Ramos (cell line): ENCODE measurements around the gene LINC00632.
"Not testable (repeated sequence)": the region's sequence is repeated elsewhere in the genome, so short reads cannot be mapped to it uniquely, and the experiment has no call there.

Experiments used
- in situ Hi-C: fragments of 300-500 bp; cut with MboI; formaldehyde crosslinking; loops from one replicate; pipeline ENCODE4 v1.14.3; 2022; ENCODE audit warnings: low sequenced_read_pairs; ENCODE audit not compliant: unreplicated experiment

The LINC00632 gene

DNA sequence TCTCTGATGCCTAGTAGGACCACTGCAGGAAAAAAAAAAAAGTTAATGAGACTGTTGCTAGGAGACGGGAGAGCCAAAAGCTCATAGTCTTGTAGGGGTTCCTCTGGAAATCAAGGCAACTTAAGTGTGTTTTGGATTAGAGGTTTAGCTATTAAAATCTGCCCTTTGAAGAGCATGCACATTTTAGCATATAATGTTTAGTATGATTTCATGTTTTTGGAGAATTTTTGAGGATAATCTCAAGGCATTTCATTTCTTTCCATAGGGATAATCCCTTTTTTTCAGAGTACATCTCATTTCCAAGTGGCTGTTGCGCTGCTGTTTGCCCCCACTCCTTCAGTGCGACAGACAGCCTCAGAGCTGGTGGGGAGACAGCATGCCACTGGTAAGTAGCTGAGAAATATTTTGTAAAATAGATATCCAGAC lies at the start of gene LINC00632:
LINC00632 (plus strand) TSS at position 339 of the 426 bp plus-strand sequence.
- in situ Hi-C loops: no loop called here

DNA sequence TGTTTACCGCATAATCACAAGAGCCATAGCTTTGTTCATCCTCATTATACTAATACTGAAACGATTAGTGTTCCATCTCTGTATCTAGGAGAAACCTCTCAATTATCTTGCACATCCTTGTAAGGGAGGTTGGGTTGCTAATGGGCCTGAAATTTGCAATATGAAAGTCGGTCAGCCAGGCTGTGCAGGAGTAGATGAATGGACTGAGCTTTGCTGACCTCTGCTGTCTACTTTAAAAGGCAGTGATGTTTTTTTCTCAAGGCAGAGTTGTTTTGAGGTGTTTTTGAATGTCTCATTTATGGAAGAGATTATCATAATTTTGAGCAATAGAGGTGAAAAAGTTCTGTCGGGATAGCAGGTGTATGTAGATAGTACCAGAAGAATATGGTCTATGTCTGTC lies 47.9 kb upstream of the LINC00632 start:
- in situ Hi-C loops: no loop called here

DNA sequence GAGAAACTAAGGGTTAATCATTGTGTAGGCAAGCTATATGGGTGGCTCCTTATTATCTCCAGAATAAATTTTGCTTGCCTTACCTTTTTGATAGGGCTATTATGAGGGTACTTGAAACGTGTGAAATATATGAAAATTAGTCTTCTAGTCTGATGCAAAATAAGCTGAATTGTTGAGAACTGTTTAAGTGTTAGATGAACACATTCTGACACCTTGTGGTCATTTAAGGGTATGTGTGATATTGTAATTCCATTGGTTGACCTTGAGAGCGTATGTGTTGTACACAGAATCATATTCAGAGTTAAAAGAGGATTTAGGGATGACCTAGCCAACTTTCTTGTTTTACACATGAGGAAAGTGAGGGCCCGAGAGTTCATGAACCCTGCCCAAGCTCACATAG lies 44.6 kb upstream of the LINC00632 start:
- in situ Hi-C loops: no loop called here

DNA sequence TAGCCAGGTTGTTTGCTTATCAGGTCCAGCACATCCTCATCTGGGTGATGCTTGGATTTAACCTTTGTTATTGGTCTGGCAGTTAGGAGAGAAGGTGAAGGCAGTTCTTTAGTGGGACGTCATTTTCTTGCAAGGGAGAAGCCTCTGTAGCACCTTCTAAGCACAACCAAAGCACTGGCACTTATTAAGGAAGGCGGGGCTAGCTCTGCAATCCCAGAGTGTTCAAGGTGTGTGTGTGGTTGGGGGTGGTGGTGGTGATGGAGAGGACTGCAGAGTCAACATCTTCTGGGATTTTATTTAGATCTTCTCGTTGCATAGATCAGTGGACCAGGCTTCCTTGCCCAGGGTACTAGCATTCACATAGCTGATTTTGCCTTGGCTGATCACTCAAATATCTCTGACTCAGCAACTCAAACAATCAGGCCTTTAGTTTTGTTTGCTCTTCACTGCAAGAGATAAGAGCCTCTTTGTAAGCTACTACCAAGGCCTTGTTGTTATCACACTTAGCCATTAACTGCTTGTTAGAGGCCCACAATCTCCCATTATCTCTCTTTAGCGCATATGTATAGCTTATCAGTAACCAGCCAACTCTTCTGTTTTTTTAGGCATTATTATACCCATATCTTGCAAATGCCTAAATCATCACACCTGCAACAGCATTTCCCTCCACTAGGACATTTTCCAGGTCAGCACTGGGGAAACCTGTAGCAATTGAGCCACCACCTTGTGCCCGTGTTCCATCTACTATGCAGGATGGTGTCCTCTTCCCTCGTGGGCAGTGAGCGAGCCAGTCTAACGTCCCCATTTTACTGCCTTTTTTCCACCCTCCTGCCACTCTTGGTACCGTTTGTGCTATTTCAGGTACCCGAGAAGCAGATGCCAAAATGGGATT lies 36.5 kb upstream of the LINC00632 start:
- in situ Hi-C loops: no loop called here

DNA sequence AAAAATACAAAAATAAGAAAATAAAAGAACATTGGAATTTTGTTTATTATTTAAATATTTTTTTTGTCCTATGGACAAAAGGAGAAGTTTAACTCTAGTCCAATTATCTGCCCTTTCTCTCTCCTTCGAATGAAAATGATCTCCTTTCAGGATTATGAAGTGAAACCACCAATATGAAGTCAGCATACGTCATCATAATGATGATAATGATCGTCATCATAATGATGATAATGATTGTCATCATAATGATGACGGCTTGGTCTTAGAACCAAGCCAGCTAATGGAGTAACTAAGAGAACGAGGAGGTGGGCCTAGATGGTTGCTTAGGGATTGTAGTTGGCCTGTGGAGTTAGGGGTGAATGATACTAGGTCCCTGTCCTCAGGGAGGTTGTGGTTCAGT lies 21.9 kb upstream of the LINC00632 start:
- in situ Hi-C loops: no loop called here

DNA sequence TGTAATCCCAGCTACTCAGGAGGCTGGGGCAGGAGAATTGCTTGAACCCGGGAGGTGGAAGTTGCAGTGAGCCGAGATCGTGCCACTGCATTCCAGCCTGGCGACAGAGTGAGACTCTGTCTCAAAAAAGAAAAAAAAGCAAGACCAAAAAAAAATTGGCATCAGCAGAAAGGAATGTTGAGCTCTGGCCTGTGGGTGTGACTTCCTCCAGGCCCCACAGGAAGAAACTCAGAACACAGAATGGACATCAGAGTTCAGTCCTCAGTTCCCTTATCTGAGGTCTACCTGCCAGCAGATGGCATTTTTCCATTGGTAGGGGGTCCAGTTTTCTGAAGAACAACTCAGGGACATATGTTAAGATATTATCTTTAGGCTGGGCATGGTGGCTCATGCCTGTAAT lies 18.0 kb upstream of the LINC00632 start:
- in situ Hi-C loops: not testable (repeated sequence)

DNA sequence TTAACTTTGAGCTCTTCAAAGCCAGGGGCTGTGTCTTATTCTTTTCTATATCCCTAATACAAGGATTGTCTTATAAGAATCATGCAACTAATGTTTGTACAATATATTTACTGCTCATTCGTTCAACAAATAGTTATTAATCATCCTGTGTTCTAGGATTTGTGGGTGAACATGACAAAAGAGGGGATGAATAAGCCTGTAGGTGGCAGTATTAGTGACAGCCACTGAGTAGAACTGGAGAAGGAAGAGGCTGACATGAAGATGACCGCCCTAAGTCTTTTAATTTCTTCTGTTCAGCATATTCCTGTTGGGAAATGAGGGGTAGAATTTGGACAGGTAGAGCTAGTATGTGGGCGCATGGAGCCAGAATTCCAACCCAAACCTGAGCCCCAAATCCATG lies 11.9 kb upstream of the LINC00632 start:
- in situ Hi-C loops: no loop called here

DNA sequence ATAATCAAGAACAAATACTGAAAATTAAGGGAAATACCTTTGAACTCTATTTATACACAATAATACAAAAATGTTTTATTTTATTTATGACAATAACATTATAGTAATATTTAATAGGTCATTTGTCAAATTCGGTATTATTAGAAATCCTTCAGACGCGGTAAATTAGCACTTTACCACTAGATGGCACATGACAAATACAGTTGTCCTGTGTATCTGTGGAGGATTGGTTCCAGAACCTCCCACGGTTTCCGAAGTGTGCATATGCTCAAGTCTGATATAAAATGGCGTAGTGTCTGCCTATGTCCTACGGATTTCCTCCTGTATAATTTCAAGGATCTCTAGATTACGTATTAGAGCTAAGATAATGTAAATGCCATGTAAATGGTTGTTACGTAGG lies 8.1 kb upstream of the LINC00632 start:
- in situ Hi-C loops: no loop called here

DNA sequence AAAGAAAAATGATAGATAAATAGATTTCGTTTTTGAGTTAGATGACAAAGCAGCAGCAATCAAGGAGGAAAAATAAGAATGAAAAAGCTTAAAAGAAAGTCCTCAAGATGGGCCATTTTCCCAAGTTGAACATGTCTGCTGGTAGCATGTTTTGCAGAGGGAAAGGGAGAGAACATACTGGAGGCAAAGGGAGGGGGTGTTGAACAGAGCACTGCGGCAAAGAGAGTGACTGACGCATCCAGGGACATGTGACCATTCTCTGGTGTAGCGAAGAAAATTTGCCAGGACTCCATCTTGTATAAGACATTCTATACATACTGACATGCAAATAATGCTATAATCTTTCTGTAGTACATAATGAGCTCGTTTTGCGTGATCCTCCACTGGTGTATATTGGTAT lies 1.2 kb downstream of the LINC00632 start:
- in situ Hi-C loops: no loop called here

DNA sequence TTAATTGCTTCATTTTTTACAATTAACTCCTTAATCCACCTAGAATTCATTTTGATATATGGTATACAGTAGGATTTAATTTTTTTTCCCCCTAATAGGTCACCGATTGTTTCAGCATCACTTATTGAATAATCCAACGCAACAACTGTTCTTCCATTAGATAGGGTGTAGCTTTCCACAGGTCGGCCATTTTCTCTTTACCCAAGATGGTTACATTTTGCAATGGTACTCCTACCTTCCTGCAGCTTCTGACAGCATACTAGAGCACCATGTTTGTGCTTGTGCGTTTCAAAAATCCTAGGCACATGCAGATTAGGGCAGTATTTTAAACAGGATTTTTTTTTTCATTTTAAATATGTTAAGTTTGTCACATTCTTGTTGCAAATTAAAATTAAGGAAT lies 2.3 kb downstream of the LINC00632 start:
- in situ Hi-C loops: no loop called here

DNA sequence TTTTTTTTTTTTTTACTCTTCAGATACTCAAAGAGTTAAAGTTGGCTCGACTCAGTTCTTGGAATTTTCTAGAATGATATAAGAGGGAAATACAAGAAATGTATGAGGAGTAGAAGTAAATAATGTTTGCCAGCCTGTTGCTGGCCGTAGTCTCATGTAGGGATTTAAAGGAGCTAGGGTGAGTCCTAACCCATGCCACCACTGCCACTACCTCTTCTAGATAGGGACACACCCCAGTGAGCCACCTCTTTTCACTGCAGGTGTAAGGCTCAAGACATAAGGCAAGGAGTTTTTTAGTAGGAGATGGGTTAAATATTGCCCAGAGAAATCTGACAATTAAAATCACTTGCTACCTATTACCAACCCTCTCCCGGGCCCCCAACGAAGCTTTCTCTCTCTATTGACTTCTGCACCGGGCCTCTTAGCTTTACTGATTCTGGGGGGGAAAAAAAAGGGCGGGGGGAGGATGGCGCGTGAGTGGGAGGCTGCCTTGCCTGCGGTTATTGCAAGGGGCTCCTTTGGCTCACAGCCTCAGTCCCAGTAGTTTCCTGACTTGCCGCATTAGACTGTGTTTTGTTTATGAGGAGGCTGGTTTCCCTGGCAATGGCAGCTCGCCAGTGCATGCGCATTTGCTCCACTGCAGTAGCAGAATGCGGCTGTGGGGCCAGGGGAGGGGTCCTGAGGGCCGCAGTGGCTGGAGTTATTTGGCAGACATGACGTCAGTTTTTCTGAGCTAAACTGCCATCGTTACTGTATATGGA lies 3.0 kb downstream of the LINC00632 start:
- in situ Hi-C loops: no loop called here

DNA sequence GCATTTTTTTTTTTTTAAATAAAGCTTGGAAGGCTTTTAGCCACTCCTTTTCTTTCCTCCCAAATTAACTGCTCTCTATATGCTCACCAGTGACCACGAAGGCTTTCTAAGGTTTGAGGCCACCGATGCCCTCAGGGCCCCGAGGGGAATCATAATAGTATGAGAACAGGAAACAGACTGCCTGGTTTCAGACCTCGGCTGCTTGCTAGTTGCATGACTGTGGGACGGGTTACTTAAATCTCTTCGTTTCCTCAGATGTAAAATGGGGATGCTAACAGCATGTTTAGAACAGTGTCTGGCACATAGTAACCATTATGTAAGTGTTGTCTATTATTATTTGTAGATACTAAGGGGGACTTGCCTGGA lies 3.6 kb downstream of the LINC00632 start:
- in situ Hi-C loops: no loop called here

DNA sequence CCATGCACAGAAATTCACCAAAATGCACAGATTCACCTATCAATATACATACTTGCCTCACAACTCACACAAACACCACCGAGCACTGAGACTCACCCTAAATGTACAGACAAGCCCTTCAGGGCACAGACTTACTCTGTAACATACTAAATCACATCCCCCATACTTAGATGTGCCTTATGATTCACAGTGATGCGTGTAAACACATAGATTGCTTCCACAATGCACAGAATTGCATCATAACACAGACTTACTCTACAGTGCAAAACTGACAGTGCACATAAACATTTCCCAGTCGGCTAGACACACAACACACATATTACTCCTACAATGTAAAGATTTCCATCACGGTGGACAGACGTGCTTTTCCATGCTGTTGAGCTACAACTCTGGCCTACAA lies 6.2 kb downstream of the LINC00632 start:
- in situ Hi-C loops: no loop called here

DNA sequence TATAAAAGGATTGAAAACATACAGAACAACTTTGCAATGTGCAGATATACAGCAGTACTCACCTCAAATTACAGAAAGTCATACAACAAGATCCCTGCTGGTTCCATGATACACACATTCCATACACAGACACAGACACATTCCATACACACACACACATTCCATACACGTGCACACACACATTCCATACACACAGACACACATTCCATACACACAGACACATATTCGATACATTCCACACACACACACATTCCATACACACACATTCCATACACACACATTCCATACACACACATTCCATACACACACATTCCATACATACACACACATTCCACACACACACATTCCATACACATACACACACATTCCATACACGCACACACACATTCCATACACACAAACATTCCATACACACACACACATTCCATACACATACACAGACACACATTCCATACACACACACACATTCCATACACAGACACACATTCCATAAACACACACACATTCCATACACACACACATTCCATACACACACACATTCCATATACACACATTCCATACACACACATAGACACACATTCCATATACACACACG lies 13.7 kb downstream of the LINC00632 start:
- in situ Hi-C loops: no loop called here

DNA sequence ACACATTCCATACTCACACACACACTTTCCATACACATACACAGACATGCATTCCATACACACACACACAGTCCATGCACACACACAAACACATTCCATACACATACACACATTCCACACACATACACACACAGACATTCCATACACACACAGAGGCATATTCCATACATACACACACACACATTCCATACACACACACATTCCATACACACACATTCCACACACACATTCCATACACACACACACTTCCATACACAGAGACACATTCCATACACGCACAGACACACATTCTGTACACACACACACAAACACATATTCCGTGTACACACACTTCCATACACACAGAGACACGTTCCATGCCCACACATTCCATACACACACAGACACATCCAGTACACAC lies 14.8 kb downstream of the LINC00632 start:
- in situ Hi-C loops: no loop called here

DNA sequence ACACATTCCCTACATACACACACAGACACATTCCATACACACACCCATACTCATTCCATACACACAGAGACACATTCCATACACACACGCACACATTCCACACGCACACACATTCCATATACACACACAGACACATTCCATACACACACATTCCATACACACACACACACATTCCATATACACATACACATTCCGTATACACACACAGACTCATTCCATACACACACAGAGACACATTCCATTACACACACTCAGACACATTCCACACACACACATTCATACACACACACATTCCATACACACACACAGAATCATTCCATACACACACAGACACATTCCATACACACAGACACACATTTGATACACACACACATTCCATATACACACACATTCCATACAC lies 15.2 kb downstream of the LINC00632 start:
- in situ Hi-C loops: no loop called here

DNA sequence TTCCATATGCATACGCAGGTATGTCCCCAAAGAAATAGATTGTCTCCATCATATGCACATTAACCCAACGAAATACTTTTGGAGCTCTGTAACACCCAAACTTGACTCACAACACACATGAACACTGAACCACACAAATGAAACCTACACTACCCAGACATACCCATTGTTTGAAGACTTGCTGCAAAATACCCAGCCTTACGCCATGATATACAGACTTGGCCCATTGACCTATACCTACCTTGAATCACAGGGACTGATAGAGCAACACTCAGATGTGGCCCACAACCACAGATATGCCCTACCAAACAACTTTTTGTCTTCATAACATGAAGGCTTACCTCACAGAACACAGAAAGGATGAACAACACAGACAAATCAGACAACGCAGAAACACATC lies 15.9 kb downstream of the LINC00632 start:
- in situ Hi-C loops: no loop called here

DNA sequence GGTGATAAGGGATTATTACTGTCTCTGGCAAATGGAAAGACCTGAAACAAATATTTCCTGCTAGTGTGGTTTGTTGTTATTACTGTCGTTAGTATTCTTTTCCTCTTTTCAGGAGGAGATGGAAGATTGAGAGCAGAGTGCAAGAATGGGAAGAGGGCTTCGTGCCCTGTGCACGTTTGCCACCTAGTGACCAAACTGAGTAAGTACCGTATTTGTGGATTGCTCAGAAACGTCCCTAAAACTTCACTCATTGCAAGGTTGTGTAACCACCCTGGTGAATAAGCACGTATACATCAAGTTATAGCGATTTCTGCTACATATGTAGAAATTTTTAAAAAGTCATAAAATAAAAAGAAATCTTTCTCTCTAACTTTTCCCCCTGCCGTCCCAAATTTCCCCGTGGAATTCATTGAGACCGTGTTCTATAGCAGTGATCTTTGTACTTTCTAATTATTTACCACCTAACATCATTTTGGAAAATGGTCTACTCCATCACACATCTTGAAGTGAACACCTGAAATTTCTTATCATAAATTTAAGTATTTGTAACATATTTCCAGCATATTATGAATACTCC lies 24.3 kb downstream of the LINC00632 start:
- in situ Hi-C loops: no loop called here

DNA sequence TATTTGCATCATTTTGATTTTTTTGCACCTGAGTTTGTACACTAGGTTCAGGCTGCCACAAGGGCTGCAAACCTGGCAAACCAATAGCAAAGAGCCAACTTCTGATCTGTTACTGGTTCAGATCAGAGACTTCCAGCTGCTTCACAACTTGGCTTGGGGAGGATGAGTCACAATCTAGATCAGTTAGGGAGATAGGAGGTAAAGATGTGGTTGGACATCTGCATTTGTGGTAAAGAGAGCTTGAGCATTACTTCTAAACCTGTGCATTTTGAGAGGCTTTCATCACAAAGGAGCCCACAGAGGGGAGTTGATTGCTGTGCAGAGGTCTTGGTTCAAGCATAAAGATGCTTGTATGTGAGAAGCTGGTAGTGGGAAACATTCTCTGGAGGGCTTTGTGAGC lies 34.5 kb downstream of the LINC00632 start:
- in situ Hi-C loops: no loop called here

DNA sequence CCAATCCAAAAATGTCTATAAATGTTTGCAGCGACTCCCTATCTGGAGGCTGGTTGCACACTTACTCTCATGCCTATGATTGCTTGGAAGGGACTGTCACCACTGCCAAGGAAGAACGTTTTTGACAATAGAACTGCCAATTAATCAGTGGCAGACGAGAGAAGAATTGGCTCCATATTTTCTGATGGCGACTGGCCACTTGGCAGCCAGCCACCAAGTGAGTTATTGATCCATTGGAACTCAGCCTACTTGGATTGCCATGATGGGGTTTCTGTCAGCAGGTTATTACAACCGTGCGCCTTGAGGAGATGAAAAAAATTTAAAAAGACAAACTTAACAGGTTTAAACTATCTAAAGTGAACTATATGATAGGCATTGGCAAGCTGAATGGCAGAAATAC lies 47.4 kb downstream of the LINC00632 start:
- in situ Hi-C loops: no loop called here

DNA sequence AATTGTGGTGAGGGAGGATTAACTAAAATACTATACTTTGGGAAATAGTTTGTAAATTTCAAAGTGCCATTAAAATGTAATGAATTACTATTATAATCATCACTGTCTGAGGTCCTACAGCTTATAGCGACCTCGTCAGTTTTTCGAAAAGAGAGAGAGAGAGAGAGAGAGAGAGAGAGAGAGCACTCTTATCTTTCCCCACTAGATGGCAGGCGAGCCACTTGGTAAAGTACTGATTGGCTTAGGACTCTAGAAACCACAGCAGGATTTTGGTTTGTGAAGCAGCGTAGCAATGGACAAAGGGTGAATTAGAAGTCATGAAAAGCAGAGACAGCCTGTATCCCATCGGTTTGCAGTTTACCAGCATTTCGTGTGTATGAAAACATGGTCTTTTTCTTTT lies 52.5 kb downstream of the LINC00632 start:
- in situ Hi-C loops: no loop called here
